Prostate gland (tissue), 2 donors: ENCODE data around the gene OAS3.

Experiments used
- POLR2AphosphoS5 ChIP-seq: sonication (generic); formaldehyde crosslinking; IDR thresholded peaks from one replicate; pipeline ENCODE4 v1.6.1; 2017; ENCODE audit warnings: antibody characterized with exemption
- TF ChIP-seq, protein P1 (sequence below), 4 experiments: fragments of 200-600 bp in 2 of 4; fragments of 450-650 bp in 2 of 4; sonication (generic) in 2 of 4; IDR thresholded peaks; 1 replicate in 3 of 4; 2 replicates in 1 of 4; pipeline ENCODE4 v1.5.1; 2016 to 2019; ENCODE audit warnings: antibody characterized with exemption in 4 of 4, mild to moderate bottlenecking in 2 of 4, moderate library complexity in 2 of 4

DNA sequence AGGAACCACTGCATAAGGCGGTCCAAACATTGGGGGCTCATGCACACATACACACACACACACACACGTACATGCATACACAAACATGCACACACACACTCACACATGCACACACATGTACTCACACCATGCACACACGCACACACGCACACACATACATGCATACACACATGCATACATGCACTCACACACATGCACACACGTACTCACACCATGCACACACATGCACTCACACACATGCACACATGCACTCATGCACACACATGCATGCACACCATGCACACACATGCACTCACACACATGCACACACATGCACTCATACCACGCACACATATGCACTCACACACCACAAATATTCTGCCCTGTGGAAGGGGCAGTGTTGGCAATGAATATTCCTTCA lies 62.2 kb downstream of the OAS3 start:
- TF ChIP-seq POLR2AphosphoS5: no peak
- TF ChIP-seq, protein P1, sequence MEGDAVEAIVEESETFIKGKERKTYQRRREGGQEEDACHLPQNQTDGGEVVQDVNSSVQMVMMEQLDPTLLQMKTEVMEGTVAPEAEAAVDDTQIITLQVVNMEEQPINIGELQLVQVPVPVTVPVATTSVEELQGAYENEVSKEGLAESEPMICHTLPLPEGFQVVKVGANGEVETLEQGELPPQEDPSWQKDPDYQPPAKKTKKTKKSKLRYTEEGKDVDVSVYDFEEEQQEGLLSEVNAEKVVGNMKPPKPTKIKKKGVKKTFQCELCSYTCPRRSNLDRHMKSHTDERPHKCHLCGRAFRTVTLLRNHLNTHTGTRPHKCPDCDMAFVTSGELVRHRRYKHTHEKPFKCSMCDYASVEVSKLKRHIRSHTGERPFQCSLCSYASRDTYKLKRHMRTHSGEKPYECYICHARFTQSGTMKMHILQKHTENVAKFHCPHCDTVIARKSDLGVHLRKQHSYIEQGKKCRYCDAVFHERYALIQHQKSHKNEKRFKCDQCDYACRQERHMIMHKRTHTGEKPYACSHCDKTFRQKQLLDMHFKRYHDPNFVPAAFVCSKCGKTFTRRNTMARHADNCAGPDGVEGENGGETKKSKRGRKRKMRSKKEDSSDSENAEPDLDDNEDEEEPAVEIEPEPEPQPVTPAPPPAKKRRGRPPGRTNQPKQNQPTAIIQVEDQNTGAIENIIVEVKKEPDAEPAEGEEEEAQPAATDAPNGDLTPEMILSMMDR (IDR thresholded peaks at IDR 0.05): no peak
